NT2/D1 (cell line): Measurements from ENCODE around the gene CAMTA1.

ENCODE experiments used
- DNase-seq: peaks from one replicate; pipeline ENCODE4 v3.0.0-alpha.2; 2011; ENCODE audit warnings: low read depth, low spot score
- H3K27me3 ChIP-seq: 2 replicates; pipeline ENCODE4 v1.6.0; 2011; ENCODE audit warnings: mild to moderate bottlenecking; ENCODE audit not compliant: insufficient read length, insufficient read depth
- H3K36me3 ChIP-seq: 2 replicates; pipeline ENCODE4 v1.6.1; 2011; ENCODE audit warnings: mild to moderate bottlenecking, low read length, mixed read lengths; ENCODE audit not compliant: insufficient read depth, insufficient read length
- H3K4me1 ChIP-seq: 2 replicates; pipeline ENCODE4 v1.5.1; 2011; ENCODE audit not compliant: insufficient read depth, insufficient read length
- H3K4me3 ChIP-seq: 2 replicates; pipeline ENCODE4 v1.5.1; 2011; ENCODE audit warnings: low read depth; ENCODE audit not compliant: insufficient read length
- H3K9ac ChIP-seq: 2 replicates; pipeline ENCODE4 v1.6.0; 2011; ENCODE audit warnings: low read depth; ENCODE audit not compliant: insufficient read length
- H3K9me3 ChIP-seq: 2 replicates; pipeline ENCODE4 v1.5.1; 2011; ENCODE audit warnings: mild to moderate bottlenecking, low read length; ENCODE audit not compliant: insufficient read depth
- SUZ12 ChIP-seq: IDR thresholded peaks from 2 replicates; pipeline ENCODE4 v1.6.1; 2011; ENCODE audit not compliant: insufficient read length, insufficient read depth; ENCODE audit errors: extremely low read depth
- YY1 ChIP-seq: IDR thresholded peaks from 2 replicates; pipeline ENCODE4 v1.6.1; 2011; ENCODE audit not compliant: insufficient read length, insufficient read depth
- ZNF274 ChIP-seq: IDR thresholded peaks from 2 replicates; pipeline ENCODE4 v1.6.1; 2011; ENCODE audit warnings: mild to moderate bottlenecking, low read depth, low read length

CAMTA1 gene

DNA sequence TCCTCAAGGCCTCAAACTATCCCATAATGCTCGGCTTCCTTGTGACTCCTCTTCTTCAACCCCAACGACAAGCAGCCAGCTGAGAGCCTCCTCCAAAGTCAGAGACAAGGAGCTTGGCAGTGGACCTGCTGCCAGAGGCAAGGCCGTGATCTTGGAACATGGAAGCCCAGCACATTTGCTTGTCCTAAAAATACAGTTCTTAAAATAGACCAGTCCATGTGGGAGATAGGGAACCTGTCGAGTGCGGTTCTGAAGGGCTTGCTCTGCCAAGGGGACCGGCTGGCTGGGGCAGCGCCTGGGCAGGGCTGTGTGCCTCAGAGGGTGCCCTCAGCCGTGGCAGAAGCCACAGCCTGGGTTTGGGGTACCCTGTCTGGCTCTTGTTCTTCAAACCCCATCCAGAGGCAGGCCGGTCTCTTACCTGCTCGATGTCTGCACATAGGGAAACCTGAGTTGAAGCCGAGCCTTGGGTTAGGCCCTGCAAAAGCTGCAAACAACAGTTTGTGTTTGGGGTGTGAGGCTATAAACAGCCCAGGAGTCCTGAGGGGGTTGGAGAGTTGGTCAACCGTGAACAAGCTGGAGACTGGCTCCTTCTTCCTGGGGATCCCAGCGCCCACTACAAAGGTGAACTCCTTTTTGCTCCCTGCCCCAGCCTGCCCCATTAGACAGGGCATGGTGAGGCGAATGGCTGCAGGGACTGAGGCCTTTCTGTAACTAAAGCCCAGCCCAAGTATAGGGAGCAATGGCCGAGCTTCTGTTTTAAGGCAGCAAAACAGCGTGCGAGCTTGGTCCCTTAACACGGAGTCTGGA lies 228.8 kb downstream of the CAMTA1 start:
- Histone ChIP-seq H3K27me3 (no peaks in the 10 kb centered on the region), H3K4me3 (no peak overlapping the region), H3K9ac (no peak overlapping the region), H3K9me3 (no peaks in the 10 kb centered on the region), H3K36me3 (no peaks in the 10 kb centered on the region), H3K4me1 (no peaks in the 10 kb centered on the region)
- TF ChIP-seq YY1 (no peak), ZNF274 (no peak), SUZ12 (no peak)
- DNase-seq = no peak

DNA sequence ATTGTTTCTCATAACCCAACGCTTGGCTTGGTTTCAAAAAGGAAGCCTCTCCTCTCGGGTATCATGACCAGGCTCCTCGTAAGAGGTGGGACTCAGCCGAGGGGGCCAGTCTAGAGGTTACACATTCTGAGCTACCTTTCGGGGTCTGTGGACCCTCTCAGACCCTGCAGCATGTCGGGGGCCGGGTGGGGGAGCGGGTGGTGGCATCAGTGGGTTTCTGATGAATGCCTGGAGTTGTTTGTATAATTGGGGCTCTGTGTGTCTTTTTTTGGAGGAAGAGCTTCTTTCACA lies 229.3 kb downstream of the CAMTA1 start:
- DNase-seq = no peak
- no peak overlapping the region for H3K9ac ChIP-seq
- no peak overlapping the region for H3K4me3 ChIP-seq
- no peaks in the 10 kb centered on the region for H3K9me3 ChIP-seq
- H3K4me1 ChIP-seq = no peaks in the 10 kb centered on the region
- TF ChIP-seq ZNF274 (no peak), YY1 (no peak), SUZ12 (no peak)
- H3K27me3 ChIP-seq = no peaks in the 10 kb centered on the region
- H3K36me3 ChIP-seq = no peaks in the 10 kb centered on the region

DNA sequence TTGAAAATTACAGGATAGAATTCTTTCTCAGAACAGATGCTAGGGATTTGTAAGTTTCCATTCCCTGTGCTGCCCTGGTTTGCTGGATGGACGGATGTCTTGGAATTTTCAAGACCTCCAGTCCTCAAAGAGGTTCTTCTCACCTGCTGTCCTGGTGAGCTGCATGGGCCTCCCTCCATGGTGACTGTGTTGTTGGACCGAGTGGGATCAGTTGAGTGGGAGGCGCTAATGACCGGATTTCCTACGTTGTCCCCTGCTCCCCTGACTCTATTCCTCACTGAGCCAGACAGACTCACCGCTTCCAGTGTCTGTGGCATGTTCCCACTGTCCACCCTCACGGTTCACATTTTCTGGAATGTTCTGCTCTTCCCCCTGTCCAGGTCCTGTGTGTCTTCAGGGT lies 229.8 kb downstream of the CAMTA1 start:
- no peaks in the 10 kb centered on the region for H3K27me3 ChIP-seq
- H3K4me3 ChIP-seq = no peak overlapping the region
- TF ChIP-seq ZNF274 = no peak
- TF ChIP-seq YY1 = no peak
- no peak for TF ChIP-seq SUZ12
- H3K36me3 ChIP-seq = no peaks in the 10 kb centered on the region
- DNase-seq = no peak
- H3K4me1 ChIP-seq = no peaks in the 10 kb centered on the region
- H3K9me3 ChIP-seq = no peaks in the 10 kb centered on the region
- no peak overlapping the region for H3K9ac ChIP-seq

DNA sequence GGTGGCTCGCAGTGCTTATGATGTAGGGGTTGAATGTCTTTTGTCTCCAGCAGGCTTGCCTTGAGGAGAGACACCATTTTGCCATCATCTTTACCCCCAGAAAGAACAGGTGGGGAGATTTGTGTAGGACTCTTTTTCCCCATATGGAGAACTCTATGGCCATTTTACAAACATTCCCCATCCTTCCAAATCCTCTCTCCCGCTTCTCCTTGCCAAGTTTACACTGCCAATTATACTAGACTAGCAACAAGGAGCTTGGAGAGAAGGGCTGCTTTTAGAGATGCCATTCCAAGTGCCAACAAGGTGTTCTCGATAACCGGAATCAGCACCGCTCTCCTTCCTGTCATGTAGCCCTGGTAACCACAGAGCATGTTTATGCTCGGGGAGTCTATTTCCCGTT lies 233.1 kb downstream of the CAMTA1 start:
- H3K36me3 ChIP-seq = no peaks in the 10 kb centered on the region
- DNase-seq = no peak
- H3K4me1 ChIP-seq = peaks cover 3% of the 10 kb centered on the region
- H3K27me3 ChIP-seq = no peaks in the 10 kb centered on the region
- H3K9ac ChIP-seq = no peak overlapping the region
- no peak for TF ChIP-seq ZNF274
- no peak for TF ChIP-seq YY1
- no peak for TF ChIP-seq SUZ12
- no peaks in the 10 kb centered on the region for H3K9me3 ChIP-seq
- H3K4me3 ChIP-seq = no peak overlapping the region

DNA sequence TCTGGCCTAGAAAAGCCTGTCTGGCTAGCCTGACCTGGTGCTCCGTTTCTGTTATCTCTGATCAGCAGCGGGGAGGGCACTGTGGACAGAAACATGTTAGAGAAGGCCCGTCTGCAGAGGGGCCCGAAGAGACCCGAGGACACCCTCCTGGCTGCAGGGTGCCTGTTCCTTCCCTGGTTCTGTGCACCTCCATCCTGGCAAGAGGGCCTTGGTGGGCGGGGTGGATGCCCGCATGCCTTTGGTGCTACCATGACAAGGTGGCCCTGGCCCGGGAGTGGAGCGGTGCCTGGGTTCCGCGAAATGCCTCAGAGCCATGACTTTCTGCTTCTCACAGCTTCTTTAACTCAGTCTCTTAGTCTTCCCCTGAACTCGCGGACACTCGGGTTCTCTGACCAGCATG lies 233.6 kb downstream of the CAMTA1 start:
- Histone ChIP-seq H3K36me3 (no peaks in the 10 kb centered on the region), H3K9me3 (no peaks in the 10 kb centered on the region), H3K9ac (no peak overlapping the region), H3K4me1 (peaks cover 3% of the 10 kb centered on the region), H3K4me3 (no peak overlapping the region), H3K27me3 (no peaks in the 10 kb centered on the region)
- TF ChIP-seq ZNF274 = no peak
- no peak for TF ChIP-seq SUZ12
- TF ChIP-seq YY1 = no peak
- no peak for DNase-seq

DNA sequence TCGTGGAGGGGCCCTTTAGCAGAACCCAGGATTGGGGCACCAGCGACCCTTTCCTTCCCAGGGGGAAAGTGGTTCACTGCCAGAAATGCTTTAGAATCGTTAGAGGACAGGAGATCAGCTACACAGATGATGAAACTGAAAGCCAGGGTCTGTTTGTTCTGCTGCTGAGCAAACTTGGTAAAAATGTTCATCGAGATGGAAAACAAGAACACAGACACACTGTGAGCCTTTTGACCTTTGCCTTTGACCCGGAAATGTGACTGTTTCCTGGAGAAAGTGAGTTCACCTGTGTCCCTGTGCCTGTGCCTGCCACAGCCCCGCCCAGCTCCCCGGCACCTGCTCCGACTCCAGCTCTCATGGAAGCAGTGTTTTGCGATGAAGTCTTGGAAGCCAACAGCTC lies 234.3 kb downstream of the CAMTA1 start:
- Histone ChIP-seq H3K27me3 (no peaks in the 10 kb centered on the region), H3K36me3 (no peaks in the 10 kb centered on the region), H3K4me3 (no peak overlapping the region), H3K4me1 (peaks cover 3% of the 10 kb centered on the region), H3K9me3 (no peaks in the 10 kb centered on the region), H3K9ac (no peak overlapping the region)
- TF ChIP-seq ZNF274 (no peak), YY1 (no peak), SUZ12 (no peak)
- DNase-seq = no peak

DNA sequence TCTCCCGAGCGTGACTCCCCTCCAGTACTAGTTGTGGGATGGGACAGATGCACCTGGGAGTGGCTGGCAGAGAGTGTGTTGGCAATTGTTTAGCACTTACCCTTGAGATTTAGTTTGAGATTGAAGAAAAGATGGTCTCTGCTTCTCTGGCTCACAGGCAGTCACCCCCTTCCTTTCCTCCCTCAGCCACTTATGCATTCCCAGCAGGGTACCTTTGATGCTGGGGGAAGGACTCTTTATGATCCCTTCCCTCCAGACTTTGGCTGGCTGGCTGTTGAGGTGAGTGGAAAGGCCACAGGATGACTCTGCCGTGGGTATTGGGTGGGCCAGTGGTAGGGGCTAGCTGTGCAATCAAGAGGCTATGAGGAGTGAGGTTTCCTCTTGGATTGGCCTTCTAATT lies 236.8 kb downstream of the CAMTA1 start:
- H3K9me3 ChIP-seq = no peaks in the 10 kb centered on the region
- H3K9ac ChIP-seq = no peak overlapping the region
- no peaks in the 10 kb centered on the region for H3K27me3 ChIP-seq
- no peak for DNase-seq
- H3K4me1 ChIP-seq = peaks cover 3% of the 10 kb centered on the region
- no peak for TF ChIP-seq YY1
- no peak for TF ChIP-seq SUZ12
- no peak for TF ChIP-seq ZNF274
- no peak overlapping the region for H3K4me3 ChIP-seq
- no peaks in the 10 kb centered on the region for H3K36me3 ChIP-seq
